ENCODE results near the gene NCEH1. TPM values are rescaled to one million over a fixed set of nuclear protein-coding genes. Genes with fewer than 3 reads are reported as not detected.

Gene NCEH1
- total RNA-seq, 1 experiment from 2014 or later = 4.5 TPM

DNA sequence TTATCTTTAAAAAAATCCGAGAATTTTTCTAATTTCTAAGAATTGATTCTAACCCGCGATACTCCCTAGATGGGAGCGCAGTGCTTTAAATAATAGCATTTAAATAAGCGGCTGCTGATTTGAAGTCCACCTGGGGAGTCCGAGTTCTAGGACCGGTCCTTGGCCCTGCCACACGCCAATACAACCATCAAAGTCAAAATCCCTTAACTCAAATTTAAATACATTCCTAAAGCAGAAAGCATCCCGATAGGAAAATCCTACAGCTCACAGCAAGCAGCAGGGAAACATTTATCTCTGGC, 39.2 kb upstream of the NCEH1 start (continued):
- TF ChIP-seq ZSCAN18 (CRISPR knock-in tag; IDR thresholded peaks at IDR 0.05) (no peak), JUN (CRISPR knock-in tag; IDR thresholded peaks at IDR 0.05) (no peak)

- no peak overlapping the region for H3K27ac Mint-ChIP-seq
These were observed 38.5 kb upstream of the NCEH1 start for GRCh38 chr3:172749230-172749965.

More at GRCh38 chr3:172749230-172749965, 38.5 kb upstream of the NCEH1 start:
- POLR2A ChIA-PET = interaction anchor here (1.1 kb wide), 1 partner anchor 1525 kb away, joined by 4 read pairs; no protein-coding TSS in a partner anchor
- Mint-ChIP-seq H3K4me3 (peak overlapping the region; percentile 97), H3K4me1 (peaks cover 43% of the 10 kb centered on the region), H3K9me3 (peaks cover 4% of the 10 kb centered on the region; the same call in 1 of the 2 replicates), H3K27me3 (ENCODE audit: low read depth) (no peaks in the 10 kb centered on the region), H3K36me3 (peaks cover 14% of the 10 kb centered on the region)
- no peak for DNase-seq (ENCODE audit: low spot score)
- TF ChIP-seq, protein P1, sequence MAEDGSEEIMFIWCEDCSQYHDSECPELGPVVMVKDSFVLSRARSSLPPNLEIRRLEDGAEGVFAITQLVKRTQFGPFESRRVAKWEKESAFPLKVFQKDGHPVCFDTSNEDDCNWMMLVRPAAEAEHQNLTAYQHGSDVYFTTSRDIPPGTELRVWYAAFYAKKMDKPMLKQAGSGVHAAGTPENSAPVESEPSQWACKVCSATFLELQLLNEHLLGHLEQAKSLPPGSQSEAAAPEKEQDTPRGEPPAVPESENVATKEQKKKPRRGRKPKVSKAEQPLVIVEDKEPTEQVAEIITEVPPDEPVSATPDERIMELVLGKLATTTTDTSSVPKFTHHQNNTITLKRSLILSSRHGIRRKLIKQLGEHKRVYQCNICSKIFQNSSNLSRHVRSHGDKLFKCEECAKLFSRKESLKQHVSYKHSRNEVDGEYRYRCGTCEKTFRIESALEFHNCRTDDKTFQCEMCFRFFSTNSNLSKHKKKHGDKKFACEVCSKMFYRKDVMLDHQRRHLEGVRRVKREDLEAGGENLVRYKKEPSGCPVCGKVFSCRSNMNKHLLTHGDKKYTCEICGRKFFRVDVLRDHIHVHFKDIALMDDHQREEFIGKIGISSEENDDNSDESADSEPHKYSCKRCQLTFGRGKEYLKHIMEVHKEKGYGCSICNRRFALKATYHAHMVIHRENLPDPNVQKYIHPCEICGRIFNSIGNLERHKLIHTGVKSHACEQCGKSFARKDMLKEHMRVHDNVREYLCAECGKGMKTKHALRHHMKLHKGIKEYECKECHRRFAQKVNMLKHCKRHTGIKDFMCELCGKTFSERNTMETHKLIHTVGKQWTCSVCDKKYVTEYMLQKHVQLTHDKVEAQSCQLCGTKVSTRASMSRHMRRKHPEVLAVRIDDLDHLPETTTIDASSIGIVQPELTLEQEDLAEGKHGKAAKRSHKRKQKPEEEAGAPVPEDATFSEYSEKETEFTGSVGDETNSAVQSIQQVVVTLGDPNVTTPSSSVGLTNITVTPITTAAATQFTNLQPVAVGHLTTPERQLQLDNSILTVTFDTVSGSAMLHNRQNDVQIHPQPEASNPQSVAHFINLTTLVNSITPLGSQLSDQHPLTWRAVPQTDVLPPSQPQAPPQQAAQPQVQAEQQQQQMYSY (CRISPR knock-in tag; IDR thresholded peaks at IDR 0.05) = no peak
- TF ChIP-seq CREM (CRISPR knock-in tag; IDR thresholded peaks at IDR 0.05) (no peak), HMGA2 (CRISPR knock-in tag; IDR thresholded peaks at IDR 0.05) (no peak), AR (CRISPR knock-in tag; IDR thresholded peaks at IDR 0.05) (no peak), KAT7 (CRISPR knock-in tag; IDR thresholded peaks at IDR 0.05; ENCODE audit: borderline replicate concordance) (no peak), ATF3 (CRISPR knock-in tag; conservative IDR thresholded peaks at IDR 0.05) (no peak), NFATC4 (CRISPR knock-in tag; IDR thresholded peaks at IDR 0.05) (no peak), SMAD3 (CRISPR knock-in tag; IDR thresholded peaks at IDR 0.05; ENCODE audit: borderline replicate concordance) (no peak), USF2 (CRISPR knock-in tag; IDR thresholded peaks at IDR 0.05) (no peak), ZNF532 (CRISPR knock-in tag; IDR thresholded peaks at IDR 0.05; ENCODE audit: borderline replicate concordance) (no peak), ZNF423 (CRISPR knock-in tag; IDR thresholded peaks at IDR 0.05) (no peak), SOX15 (CRISPR knock-in tag; IDR thresholded peaks at IDR 0.05) (no peak), ETV6 (CRISPR knock-in tag; IDR thresholded peaks at IDR 0.05) (no peak), MAX (CRISPR knock-in tag; IDR thresholded peaks at IDR 0.05) (no peak)
- TF ChIP-seq, protein P2, sequence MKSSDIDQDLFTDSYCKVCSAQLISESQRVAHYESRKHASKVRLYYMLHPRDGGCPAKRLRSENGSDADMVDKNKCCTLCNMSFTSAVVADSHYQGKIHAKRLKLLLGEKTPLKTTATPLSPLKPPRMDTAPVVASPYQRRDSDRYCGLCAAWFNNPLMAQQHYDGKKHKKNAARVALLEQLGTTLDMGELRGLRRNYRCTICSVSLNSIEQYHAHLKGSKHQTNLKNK (CRISPR knock-in tag; IDR thresholded peaks at IDR 0.05) = no peak
- TF ChIP-seq, protein P3, sequence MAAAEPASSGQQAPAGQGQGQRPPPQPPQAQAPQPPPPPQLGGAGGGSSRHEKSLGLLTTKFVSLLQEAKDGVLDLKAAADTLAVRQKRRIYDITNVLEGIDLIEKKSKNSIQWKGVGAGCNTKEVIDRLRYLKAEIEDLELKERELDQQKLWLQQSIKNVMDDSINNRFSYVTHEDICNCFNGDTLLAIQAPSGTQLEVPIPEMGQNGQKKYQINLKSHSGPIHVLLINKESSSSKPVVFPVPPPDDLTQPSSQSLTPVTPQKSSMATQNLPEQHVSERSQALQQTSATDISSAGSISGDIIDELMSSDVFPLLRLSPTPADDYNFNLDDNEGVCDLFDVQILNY (CRISPR knock-in tag; IDR thresholded peaks at IDR 0.05) = no peak
- CTCF ChIA-PET = interaction anchor here (0.7 to 2.3 kb wide), 7 partner anchors 39 to 417 kb away, joined by 3 to 27 read pairs (median 3); partner anchors contain the start of gene NCEH1
- no peak for ATAC-seq
